Measurements from ENCODE around the gene TMEM51.

TMEM51 gene

DNA sequence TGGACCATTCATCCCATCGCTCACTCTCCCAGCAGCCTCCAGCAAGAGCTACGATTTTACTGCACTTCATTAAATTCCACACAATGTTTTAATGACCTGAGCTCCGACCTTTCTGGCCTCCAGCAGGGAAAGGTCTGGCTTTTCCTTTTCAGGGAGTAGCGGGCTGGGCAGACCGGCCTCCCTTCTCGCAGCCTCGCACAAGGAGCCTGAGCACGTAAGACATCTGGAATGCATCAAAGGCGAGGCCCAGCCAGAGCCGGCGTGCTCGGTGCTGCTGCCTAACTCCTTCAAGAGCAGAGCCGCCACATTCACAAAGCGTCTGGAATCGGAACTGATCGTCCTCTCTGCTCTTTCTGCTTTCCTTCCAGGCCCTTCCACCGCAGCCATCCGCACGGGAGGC, 61.0 kb downstream of the TMEM51 start:
- TF ChIP-seq TAF1 (IDR thresholded peaks at IDR 0.05; ENCODE audit: borderline replicate concordance, insufficient read depth, low read length) (no peak), SIN3A (IDR thresholded peaks at IDR 0.05; ENCODE audit: borderline replicate concordance, insufficient read depth, low read length) (no peak), FOXP2 (optimal IDR thresholded peaks at IDR 0.05; ENCODE audit: borderline replicate concordance, extremely low read depth, extremely low read length, insufficient read depth) (no peak)

DNA sequence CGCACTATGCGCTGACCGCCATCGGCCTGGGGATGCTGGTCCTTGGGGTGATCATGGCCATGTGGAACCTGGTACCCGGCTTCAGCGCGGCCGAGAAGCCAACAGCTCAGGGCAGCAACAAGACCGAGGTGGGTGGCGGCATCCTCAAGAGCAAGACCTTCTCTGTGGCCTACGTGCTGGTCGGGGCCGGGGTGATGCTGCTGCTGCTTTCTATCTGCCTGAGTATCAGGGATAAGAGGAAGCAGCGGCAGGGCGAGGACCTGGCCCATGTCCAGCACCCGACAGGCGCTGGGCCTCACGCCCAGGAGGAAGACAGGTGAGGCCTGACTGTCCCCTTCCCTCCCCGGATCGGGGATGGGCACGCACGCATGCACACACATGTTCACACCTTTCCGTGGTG, 61.6 kb downstream of the TMEM51 start:
- TF ChIP-seq FOXP2 (optimal IDR thresholded peaks at IDR 0.05; ENCODE audit: borderline replicate concordance, extremely low read depth, extremely low read length, insufficient read depth) (no peak), SIN3A (IDR thresholded peaks at IDR 0.05; ENCODE audit: borderline replicate concordance, insufficient read depth, low read length) (no peak), TAF1 (IDR thresholded peaks at IDR 0.05; ENCODE audit: borderline replicate concordance, insufficient read depth, low read length) (no peak), POLR2AphosphoS5 (IDR thresholded peaks at IDR 0.05; ENCODE audit: low read depth, low read length) (no peak)
- TF ChIP-seq, protein P1, sequence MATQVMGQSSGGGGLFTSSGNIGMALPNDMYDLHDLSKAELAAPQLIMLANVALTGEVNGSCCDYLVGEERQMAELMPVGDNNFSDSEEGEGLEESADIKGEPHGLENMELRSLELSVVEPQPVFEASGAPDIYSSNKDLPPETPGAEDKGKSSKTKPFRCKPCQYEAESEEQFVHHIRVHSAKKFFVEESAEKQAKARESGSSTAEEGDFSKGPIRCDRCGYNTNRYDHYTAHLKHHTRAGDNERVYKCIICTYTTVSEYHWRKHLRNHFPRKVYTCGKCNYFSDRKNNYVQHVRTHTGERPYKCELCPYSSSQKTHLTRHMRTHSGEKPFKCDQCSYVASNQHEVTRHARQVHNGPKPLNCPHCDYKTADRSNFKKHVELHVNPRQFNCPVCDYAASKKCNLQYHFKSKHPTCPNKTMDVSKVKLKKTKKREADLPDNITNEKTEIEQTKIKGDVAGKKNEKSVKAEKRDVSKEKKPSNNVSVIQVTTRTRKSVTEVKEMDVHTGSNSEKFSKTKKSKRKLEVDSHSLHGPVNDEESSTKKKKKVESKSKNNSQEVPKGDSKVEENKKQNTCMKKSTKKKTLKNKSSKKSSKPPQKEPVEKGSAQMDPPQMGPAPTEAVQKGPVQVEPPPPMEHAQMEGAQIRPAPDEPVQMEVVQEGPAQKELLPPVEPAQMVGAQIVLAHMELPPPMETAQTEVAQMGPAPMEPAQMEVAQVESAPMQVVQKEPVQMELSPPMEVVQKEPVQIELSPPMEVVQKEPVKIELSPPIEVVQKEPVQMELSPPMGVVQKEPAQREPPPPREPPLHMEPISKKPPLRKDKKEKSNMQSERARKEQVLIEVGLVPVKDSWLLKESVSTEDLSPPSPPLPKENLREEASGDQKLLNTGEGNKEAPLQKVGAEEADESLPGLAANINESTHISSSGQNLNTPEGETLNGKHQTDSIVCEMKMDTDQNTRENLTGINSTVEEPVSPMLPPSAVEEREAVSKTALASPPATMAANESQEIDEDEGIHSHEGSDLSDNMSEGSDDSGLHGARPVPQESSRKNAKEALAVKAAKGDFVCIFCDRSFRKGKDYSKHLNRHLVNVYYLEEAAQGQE (IDR thresholded peaks at IDR 0.05; ENCODE audit: insufficient read depth in 1 of 2, low read depth in 2 of 2, low read length in 2 of 2) = no peak

DNA sequence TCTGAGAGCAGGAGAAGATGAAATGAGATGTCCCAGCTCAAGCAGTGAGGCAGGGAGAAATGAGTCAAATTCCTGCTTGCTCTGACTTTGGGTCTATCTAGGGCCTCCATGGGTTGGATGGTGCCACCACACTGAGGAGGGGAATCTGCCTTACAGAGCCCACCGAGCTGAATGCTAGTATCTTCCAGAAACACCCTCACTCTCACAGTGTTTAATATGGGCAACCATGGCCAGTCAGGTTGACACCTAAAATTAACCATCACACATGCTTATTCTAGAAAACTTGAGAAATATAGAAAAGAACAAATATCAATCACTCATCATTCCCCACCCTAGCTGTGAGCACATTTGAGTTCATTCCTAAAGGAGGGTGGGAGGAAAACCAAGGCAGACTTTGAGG, 64.1 kb downstream of the TMEM51 start:
- TF ChIP-seq POLR2AphosphoS5 (IDR thresholded peaks at IDR 0.05; ENCODE audit: low read depth, low read length) (no peak), TAF1 (IDR thresholded peaks at IDR 0.05; ENCODE audit: borderline replicate concordance, insufficient read depth, low read length) (no peak), SIN3A (IDR thresholded peaks at IDR 0.05; ENCODE audit: borderline replicate concordance, insufficient read depth, low read length) (no peak), FOXP2 (optimal IDR thresholded peaks at IDR 0.05; ENCODE audit: borderline replicate concordance, extremely low read depth, extremely low read length, insufficient read depth) (no peak)
- TF ChIP-seq, protein P1 (IDR thresholded peaks at IDR 0.05; ENCODE audit: insufficient read depth in 1 of 2, low read depth in 2 of 2, low read length in 2 of 2) = no peak

DNA sequence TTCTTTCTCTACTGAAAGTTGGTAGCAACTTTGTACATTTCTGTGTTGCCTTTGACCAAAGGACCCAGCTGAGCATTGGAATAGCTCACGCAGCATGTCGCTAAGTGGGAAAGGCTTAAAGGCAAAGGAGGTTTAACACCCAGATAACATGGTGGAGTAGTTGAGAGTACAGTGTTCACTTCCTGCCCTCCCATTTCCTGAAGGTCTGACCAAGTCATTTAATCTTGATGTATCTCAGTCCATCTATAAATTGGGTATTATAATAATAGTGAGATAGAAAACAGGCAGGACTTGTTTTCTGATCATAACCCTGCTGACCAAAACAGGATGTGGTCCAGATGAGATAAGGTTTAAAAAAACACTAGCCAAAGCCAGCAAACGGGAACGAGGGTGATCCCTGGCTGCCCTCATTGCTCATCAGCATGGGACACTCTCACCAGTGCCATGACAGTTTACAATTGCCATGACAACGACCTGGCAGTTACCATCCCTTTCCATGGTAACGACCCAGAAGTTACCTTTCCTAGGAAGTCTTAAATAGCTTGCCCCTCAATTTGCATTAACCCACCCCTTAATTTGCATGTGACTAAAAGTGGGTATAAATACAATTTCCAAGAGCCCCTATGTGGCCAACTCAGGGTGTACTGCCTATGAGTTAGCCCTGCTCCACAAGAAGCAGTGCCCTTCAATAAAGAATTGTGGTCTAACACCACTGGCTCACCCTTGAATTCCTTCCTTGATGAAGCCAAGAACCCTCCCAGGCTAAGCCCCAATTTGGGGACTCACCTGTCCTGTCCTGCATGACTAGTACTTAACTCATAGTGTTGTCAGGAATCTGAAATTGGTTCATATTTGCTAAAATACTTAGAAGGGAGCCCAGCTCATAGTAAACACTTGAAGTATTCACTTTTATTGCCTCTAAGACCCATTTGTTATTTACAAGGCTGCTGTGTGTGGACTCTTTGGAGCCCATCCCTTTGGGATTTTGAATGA, 65.0 kb downstream of the TMEM51 start:
- no peak for TF ChIP-seq FOXP2 (optimal IDR thresholded peaks at IDR 0.05; ENCODE audit: borderline replicate concordance, extremely low read depth, extremely low read length, insufficient read depth)
- no peak for TF ChIP-seq SIN3A (IDR thresholded peaks at IDR 0.05; ENCODE audit: borderline replicate concordance, insufficient read depth, low read length)
- TF ChIP-seq TAF1 (IDR thresholded peaks at IDR 0.05; ENCODE audit: borderline replicate concordance, insufficient read depth, low read length) = no peak
- no peak for TF ChIP-seq POLR2AphosphoS5 (IDR thresholded peaks at IDR 0.05; ENCODE audit: low read depth, low read length)
- TF ChIP-seq, protein P1 (IDR thresholded peaks at IDR 0.05; ENCODE audit: insufficient read depth in 1 of 2, low read depth in 2 of 2, low read length in 2 of 2) = no peak

DNA sequence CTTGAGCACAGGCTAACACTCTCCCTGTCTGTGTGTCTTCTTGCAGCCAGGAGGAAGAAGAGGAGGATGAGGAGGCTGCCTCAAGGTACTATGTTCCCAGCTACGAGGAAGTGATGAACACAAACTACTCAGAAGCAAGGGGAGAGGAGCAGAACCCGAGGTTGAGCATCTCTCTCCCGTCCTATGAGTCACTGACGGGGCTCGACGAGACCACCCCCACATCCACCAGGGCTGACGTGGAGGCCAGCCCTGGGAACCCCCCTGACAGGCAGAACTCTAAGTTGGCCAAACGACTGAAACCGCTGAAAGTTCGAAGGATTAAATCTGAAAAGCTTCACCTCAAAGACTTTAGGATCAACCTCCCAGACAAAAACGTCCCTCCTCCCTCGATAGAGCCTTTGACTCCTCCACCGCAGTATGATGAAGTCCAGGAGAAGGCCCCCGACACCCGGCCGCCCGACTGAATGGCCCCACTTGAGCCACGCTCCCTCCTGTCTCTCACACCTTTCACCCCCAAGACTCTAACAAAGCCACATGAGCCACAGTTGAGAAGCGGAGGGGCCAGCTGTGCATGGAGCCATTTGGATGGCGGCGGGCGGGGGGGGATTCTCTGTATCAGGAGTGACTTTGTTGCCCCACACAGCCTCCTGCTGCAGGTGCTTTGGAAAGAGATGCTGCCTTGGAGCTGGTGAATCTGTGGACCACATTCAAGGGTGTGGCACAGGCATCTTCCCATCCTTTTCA, 65.9 kb downstream of the TMEM51 start:
- TF ChIP-seq, protein P1 (IDR thresholded peaks at IDR 0.05; ENCODE audit: insufficient read depth in 1 of 2, low read depth in 2 of 2, low read length in 2 of 2) = no peak
- TF ChIP-seq TAF1 (IDR thresholded peaks at IDR 0.05; ENCODE audit: borderline replicate concordance, insufficient read depth, low read length) = no peak
- TF ChIP-seq FOXP2 (optimal IDR thresholded peaks at IDR 0.05; ENCODE audit: borderline replicate concordance, extremely low read depth, extremely low read length, insufficient read depth) = no peak
- TF ChIP-seq SIN3A (IDR thresholded peaks at IDR 0.05; ENCODE audit: borderline replicate concordance, insufficient read depth, low read length) = no peak
- TF ChIP-seq POLR2AphosphoS5 (IDR thresholded peaks at IDR 0.05; ENCODE audit: low read depth, low read length) = no peak
